Left forelimb (tissue), 1 donor: ENCODE data around the gene CDK3.

Experiments
- DNase-seq: peaks from one replicate; pipeline ENCODE4 v3.0.0-alpha.2; 2018; ENCODE audit warnings: low spot score

The CDK3 gene

GRCh38 chr17:75991396-75991795 is 9.3 kb upstream of the CDK3 start:
- no peak for DNase-seq

GRCh38 chr17:75994802-75995370 is 5.8 kb upstream of the CDK3 start:
- DNase-seq, result no peak

DNA sequence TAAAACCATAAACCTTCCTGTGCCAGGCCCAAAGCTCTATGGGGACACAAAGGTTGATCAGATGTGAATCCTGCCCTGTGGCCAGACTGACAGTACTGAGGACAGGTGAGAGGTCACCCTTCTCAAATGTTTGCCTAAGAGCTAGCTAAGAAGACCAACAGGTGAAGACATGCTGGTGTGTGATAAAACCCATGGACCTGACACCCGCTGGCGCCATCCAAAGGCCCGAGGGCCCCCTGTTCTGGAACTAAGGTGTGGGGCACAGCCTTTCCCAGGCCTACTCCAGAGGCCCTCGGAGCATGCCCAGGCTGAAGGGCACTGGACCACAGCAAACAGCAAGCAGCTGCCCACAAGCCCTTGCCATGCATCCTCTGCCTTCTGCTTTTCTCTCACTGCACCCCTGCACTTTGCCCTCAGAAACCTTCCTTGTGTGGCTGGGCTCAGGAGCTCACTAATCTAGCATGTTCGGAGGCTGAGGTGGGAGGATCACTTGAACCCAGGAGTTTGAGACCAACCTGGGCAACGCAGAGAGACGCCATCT is 5.2 kb upstream of the CDK3 start:
- DNase-seq, result no peak

GRCh38 chr17:75996665-75997590 is 3.7 kb upstream of the CDK3 start:
- DNase-seq, result no peak

- no peak for DNase-seq
These were observed 2.3 kb upstream of the CDK3 start for GRCh38 chr17:75998327-75998795.

DNA sequence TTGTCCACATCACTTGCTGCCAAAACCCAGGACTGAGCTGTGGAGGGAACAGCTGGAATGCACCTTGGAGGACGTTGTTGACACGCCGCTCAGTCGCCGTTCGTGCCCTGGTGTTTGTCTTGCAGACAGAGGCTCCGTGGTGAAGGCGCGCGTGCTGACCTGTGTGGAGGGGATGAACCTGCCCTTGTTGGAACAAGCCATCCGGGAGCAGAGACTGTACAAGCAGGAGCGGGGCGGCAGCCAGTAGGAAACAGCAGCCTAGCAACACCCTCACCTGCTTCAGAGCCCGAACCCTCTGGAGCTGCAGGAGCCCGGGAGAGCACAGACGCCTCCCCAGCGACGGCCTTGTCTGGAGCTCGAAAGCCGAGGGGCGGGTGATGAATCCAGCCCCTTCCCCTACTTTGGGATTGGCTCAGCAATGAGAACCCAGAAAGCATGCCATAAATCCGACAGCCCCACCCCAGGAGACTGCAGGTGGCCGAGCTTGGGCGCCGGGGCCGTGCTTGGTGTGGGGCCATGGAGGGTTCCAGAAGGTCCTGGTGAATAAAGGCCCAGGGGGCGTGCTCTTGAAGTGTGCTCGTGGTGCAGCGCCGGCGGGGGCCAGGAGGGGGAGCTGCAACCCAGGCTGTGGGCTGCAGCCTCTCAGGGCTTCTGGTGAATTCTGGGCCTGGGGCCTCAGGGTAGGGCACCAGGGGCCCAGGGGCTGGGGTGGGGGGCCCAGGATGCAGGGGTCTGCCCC is 470 bp upstream of the CDK3 start:
- peak; percentile 65 for DNase-seq

DNA sequence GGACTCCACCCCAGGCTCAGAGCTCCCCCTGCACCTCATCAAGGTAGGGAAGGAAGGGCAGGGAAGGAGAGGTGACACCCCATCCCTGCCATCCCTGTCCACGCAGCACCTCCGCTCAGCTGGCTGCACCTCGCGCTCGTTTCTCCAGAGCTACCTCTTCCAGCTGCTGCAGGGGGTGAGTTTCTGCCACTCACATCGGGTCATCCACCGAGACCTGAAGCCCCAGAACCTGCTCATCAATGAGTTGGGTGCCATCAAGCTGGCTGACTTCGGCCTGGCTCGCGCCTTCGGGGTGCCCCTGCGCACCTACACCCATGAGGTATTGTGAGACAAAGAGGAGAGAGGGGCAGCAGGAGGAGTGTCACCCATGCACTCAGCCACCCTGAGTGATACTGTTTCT is 1.4 kb downstream of the CDK3 start:
- no peak for DNase-seq

GRCh38 chr17:76003915-76004314 is 3.3 kb downstream of the CDK3 start:
- no peak for DNase-seq

DNA sequence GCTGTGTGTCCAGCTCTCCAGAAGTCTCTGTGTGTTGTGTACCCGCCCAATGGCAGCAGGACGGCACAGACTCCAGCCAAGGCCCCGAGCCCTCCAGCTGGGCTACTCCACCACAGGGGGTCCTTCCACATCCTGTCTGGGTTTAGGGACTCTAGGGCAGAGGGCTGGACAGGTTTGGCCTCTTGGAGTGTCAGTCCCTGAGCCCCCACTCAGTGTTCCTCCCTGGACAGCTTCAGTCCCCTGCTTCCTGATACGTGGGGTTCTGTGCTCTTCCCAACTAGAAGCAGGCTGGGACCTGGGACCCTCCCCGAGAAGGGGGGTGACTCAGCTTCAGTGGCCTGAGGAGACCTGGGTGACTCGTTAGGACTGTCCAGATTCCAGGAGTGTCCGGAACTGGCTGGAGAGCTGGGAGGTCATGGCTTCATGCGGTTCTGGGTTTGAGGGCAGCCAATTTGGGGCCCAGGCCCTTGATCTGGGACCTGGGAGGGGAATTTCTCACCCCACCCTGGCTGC is 4.2 kb downstream of the CDK3 start:
- no peak for DNase-seq

DNA sequence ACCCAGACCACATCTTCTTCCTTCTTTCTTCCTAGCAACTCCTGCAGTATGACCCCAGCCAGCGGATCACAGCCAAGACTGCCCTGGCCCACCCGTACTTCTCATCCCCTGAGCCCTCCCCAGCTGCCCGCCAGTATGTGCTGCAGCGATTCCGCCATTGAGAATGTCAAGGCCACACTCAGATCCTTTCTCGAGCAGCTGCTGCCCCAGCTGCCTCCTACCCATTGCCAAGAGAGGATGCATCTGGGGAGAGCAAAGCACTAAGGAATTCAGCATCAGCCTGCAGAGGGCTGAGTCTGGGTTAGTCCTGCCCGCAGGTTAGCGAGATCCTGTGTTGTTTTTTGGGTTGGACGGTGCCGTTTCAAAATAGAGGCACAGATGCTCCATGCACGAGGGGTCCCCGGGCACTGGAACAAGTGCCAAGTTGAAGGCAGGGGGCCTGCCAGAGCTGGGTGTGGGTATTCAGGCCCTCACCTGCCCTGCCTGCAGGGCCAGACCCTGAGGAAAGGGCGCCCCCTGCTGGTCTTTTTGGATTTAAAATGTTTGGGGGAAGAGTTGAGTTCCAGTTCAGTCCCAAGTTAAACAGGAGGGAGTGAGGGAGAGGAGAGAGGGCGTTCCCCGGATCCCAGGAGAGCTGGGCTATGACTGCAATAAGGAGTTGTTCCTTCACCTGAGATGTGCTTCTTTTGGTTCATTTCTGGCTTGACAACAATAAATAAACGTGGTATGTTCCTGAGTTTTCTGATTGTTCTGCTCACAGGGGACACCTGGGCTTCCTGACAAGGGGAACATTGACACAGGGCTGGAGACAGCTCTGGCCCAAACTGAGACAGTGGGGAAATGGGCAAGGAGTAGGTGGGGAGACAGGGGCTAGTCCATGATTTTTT is 4.9 kb downstream of the CDK3 start:
- peak; percentile 83 for DNase-seq

- DNase-seq, result no peak
These were observed 6.6 kb downstream of the CDK3 start for GRCh38 chr17:76007131-76007849.

DNA sequence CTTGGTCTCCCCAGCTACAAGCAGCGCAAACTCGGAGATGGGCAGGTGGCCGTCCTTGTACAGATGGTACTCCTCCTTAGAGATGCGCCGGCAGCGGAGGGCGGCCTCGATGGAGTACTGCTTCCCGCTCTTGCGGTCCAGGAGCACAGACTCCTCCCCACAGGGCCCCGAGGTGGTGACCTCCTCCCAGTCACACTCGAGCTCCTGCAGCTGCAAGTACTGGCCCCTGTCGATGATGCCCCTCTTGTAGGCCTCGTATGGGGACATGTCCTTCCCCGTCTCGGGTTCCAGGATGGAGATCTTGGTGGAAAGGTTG is 7.2 kb downstream of the CDK3 start:
- no peak for DNase-seq

- DNase-seq, result no peak
These were observed 7.6 kb downstream of the CDK3 start for GRCh38 chr17:76008208-76008607.

DNA sequence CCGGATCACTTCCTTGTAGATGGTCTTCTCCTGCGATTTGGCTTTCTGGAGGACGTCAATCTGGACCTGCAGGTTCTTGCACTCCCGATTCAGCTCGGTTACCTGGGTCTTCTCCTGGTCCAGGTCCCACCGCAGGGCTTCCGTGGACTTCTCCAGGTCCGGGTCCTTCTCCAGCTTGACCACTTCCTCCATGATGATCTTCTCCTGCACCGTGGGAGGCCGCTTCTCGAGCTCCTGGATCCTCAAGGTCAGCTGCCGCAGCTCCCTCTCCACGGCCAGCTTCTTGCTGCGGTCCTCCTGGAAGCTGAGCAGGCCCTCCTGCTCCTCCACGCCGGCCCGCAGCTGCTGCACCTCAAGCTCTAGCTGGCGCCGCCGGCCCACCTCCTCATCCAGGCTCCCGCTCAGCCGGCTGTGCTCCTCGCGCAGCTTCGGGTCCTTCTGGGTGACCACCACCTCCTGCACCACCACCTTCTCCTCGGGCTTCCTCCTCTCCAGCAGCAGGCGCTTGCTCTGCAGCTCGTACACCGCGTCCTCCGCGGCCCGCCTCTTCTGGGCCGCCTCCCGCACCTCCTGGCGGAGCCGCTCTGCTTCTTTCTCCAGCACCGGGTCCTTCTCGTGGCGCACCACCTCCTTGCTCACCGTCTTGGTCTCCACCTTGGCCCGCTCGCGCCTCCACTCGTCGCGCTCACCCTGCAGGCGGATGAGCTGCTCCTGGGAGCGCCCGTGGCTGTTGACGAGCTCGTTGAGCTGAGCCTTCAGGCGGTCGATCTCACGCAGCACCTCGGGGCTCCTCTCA is 8.2 kb downstream of the CDK3 start:
- DNase-seq, result no peak

DNA sequence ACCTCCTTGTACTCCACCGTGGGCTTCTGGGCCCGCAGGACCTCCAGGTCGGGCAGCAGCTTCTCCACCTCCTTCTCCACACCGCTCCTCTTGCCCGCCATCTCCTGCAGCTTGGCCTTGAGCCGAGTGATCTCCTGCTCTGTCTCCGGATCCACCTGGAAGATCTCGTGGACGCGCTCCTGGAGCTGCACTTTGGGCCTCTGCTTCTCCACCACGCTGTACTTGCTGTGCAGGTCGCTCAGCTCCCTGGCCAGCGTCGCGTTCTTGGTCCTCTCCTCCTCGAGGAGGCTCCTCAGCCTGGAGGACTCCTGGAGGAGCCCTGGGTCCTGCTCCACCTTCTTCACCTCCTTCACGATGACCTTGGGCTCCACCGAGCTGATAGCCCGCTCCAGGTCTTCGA is 8.8 kb downstream of the CDK3 start:
- DNase-seq, result no peak

DNA sequence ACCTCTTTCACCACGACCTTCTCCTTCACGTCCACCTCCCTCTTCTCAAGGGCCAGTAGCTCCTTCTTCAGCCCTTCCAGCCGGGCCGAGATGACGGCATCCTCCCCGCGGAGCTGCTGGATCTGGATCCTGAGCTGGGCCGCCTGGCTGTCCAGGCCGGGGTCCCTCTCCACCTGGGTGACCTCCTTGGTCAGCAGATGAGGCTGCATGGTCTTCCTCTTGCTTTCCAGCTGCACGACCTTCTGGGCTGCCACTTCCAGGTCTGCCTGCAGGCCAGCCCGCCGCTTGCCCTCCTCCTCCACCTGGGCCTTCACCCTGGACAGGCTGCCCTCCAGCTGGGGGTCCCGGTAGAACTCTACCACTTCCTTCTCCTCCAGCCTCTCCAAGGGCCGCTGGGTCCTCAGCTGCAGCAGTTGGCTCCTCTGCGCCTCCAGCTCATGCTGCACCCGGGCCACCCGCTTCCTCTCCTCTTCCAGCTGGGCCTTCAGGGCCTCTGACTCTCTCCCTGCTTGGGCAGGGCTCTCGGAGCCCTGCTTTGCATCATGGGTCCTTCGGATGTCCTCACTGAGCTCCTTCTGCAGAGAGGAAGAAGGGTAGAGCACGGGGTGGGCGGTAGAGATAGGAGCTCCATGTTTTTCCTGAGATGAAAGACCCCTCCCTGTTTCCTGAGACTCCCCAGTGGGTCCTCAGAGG is 9.5 kb downstream of the CDK3 start:
- no peak for DNase-seq

GRCh38 chr17:76011951-76012350 is 11.3 kb downstream of the CDK3 start:
- DNase-seq, result no peak

DNA sequence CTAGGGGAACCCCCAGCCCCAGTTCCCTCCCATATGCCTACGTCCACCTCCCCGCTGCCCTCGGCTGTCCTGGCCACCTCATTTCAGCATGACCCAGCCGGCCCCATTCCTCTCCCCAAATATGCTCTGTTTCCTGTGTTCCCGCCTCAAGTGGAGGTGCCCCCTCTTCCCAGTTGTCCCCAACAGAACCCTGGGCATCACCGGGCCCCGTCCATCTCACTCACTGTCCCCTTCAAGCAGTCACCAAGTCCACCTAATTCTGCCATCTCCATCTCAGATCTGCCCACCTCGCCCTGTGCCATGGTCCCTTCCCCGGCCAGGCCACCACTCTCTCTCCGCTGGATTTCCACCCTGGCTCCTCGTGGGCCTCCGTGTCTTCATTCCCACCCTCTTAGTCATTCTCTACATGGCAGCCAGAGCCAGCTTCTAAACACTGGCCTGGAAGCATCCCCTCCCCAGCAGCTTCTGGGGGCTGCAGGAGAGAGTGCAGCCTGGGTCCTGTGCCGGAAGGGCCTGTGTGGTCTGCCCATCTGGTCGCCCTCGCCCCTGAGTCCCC is 12.8 kb downstream of the CDK3 start:
- DNase-seq, result no peak
